Mucosa of stomach (tissue), 1 donor: ENCODE results near the gene B3GNT2.

Experiments
- H3K27me3 ChIP-seq: one replicate; pipeline ENCODE4 v1.7.0; 2013; ENCODE audit warnings: mild to moderate bottlenecking, low read length; ENCODE audit not compliant: control insufficient read depth, insufficient read depth
- H3K36me3 ChIP-seq: one replicate; pipeline ENCODE4 v1.7.0; 2013; ENCODE audit warnings: low read length; ENCODE audit not compliant: control insufficient read depth, insufficient read depth
- H3K4me1 ChIP-seq: one replicate; pipeline ENCODE4 v1.7.0; 2013; ENCODE audit warnings: mild to moderate bottlenecking, low read length; ENCODE audit not compliant: control insufficient read depth, insufficient read depth
- H3K4me3 ChIP-seq: one replicate; pipeline ENCODE4 v1.7.0; 2013; ENCODE audit warnings: low read length
- H3K9ac ChIP-seq: one replicate; pipeline ENCODE4 v1.7.0; 2013; ENCODE audit warnings: mild to moderate bottlenecking, low read length, moderate library complexity
- H3K9me3 ChIP-seq: one replicate; pipeline ENCODE4 v1.7.0; 2013; ENCODE audit warnings: mild to moderate bottlenecking, low read length, moderate library complexity; ENCODE audit not compliant: control insufficient read depth
- donor health status: Pancreatic carcinoma.

The B3GNT2 gene

GRCh38 chr2:62215306-62216064 is 19.6 kb downstream of the B3GNT2 start:
- H3K36me3 ChIP-seq: no peaks in the 10 kb centered on the region
- no peak overlapping the region for H3K4me3 ChIP-seq
- no peaks in the 10 kb centered on the region for H3K27me3 ChIP-seq
- H3K9ac ChIP-seq: no peak overlapping the region
- H3K4me1 ChIP-seq: peaks cover 36% of the 10 kb centered on the region
- H3K9me3 ChIP-seq: no peaks in the 10 kb centered on the region

GRCh38 chr2:62216113-62216512 is 20.2 kb downstream of the B3GNT2 start:
- H3K27me3 ChIP-seq: no peaks in the 10 kb centered on the region
- no peaks in the 10 kb centered on the region for H3K36me3 ChIP-seq
- peaks cover 36% of the 10 kb centered on the region for H3K4me1 ChIP-seq
- H3K4me3 ChIP-seq: no peak overlapping the region
- H3K9ac ChIP-seq: no peak overlapping the region
- H3K9me3 ChIP-seq: no peaks in the 10 kb centered on the region

- Histone ChIP-seq H3K36me3 (no peaks in the 10 kb centered on the region), H3K27me3 (no peaks in the 10 kb centered on the region), H3K4me1 (peaks cover 36% of the 10 kb centered on the region), H3K9me3 (no peaks in the 10 kb centered on the region), H3K9ac (no peak overlapping the region), H3K4me3 (no peak overlapping the region)
Observed at GRCh38 chr2:62216616-62217015, 20.7 kb downstream of the B3GNT2 start.

- Histone ChIP-seq H3K9ac (no peak overlapping the region), H3K4me3 (no peak overlapping the region)
Observed at GRCh38 chr2:62217421-62217820, 21.5 kb downstream of the B3GNT2 start.

GRCh38 chr2:62217970-62218369 is 22.1 kb downstream of the B3GNT2 start:
- no peak overlapping the region for H3K9ac ChIP-seq
- no peaks in the 10 kb centered on the region for H3K9me3 ChIP-seq
- no peaks in the 10 kb centered on the region for H3K36me3 ChIP-seq
- H3K4me3 ChIP-seq: no peak overlapping the region
- peaks cover 36% of the 10 kb centered on the region for H3K4me1 ChIP-seq
- H3K27me3 ChIP-seq: no peaks in the 10 kb centered on the region

More at GRCh38 chr2:62217421-62217820, 21.5 kb downstream of the B3GNT2 start:
- H3K27me3 ChIP-seq: no peaks in the 10 kb centered on the region
- H3K9me3 ChIP-seq: no peaks in the 10 kb centered on the region
- H3K36me3 ChIP-seq: no peaks in the 10 kb centered on the region
- H3K4me1 ChIP-seq: peaks cover 36% of the 10 kb centered on the region

- no peaks in the 10 kb centered on the region for H3K36me3 ChIP-seq
- H3K4me3 ChIP-seq: no peak overlapping the region
- H3K27me3 ChIP-seq: no peaks in the 10 kb centered on the region
- no peak overlapping the region for H3K9ac ChIP-seq
- H3K9me3 ChIP-seq: no peaks in the 10 kb centered on the region
- H3K4me1 ChIP-seq: peaks cover 27% of the 10 kb centered on the region
Observed at GRCh38 chr2:62219407-62220159, 23.7 kb downstream of the B3GNT2 start.

DNA sequence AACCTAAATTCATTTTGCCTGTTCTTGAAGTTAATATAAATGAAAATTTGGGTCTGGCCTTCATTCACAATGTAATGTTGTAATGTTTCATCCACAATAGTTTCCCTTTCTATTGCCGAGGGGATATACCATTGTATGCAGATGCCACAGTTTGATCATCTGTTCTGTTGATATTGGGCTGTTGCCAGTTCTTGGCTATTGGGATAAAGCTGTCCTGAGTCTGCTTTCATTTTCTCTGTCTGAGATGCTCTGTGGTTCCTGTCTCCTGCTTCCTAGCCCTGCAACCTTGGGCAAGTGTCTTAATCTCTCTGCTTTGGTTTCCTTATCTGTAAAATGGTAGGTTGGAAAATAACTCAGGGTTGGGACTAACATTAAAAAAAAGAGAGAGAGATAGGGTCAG is 25.2 kb downstream of the B3GNT2 start:
- no peak overlapping the region for H3K9ac ChIP-seq
- no peaks in the 10 kb centered on the region for H3K36me3 ChIP-seq
- H3K4me3 ChIP-seq: no peak overlapping the region
- H3K4me1 ChIP-seq: peaks cover 13% of the 10 kb centered on the region
- H3K9me3 ChIP-seq: no peaks in the 10 kb centered on the region
- H3K27me3 ChIP-seq: no peaks in the 10 kb centered on the region

DNA sequence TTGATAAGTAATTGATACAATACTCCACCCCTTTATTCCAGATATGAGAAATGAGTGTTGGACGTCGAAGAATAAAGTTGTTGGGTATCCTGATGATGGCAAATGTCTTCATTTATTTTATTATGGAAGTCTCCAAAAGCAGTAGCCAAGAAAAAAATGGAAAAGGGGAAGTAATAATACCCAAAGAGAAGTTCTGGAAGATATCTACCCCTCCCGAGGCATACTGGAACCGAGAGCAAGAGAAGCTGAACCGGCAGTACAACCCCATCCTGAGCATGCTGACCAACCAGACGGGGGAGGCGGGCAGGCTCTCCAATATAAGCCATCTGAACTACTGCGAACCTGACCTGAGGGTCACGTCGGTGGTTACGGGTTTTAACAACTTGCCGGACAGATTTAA is 26.3 kb downstream of the B3GNT2 start:
- H3K4me3 ChIP-seq: no peak overlapping the region
- no peaks in the 10 kb centered on the region for H3K36me3 ChIP-seq
- no peak overlapping the region for H3K9ac ChIP-seq
- H3K27me3 ChIP-seq: no peaks in the 10 kb centered on the region
- H3K4me1 ChIP-seq: peaks cover 4% of the 10 kb centered on the region
- no peaks in the 10 kb centered on the region for H3K9me3 ChIP-seq

GRCh38 chr2:62222674-62223073 is 26.8 kb downstream of the B3GNT2 start:
- Histone ChIP-seq H3K27me3 (no peaks in the 10 kb centered on the region), H3K36me3 (no peaks in the 10 kb centered on the region), H3K4me1 (no peaks in the 10 kb centered on the region), H3K9ac (no peak overlapping the region), H3K9me3 (no peaks in the 10 kb centered on the region), H3K4me3 (no peak overlapping the region)

GRCh38 chr2:62224976-62225375 is 29.1 kb downstream of the B3GNT2 start:
- no peaks in the 10 kb centered on the region for H3K4me1 ChIP-seq

DNA sequence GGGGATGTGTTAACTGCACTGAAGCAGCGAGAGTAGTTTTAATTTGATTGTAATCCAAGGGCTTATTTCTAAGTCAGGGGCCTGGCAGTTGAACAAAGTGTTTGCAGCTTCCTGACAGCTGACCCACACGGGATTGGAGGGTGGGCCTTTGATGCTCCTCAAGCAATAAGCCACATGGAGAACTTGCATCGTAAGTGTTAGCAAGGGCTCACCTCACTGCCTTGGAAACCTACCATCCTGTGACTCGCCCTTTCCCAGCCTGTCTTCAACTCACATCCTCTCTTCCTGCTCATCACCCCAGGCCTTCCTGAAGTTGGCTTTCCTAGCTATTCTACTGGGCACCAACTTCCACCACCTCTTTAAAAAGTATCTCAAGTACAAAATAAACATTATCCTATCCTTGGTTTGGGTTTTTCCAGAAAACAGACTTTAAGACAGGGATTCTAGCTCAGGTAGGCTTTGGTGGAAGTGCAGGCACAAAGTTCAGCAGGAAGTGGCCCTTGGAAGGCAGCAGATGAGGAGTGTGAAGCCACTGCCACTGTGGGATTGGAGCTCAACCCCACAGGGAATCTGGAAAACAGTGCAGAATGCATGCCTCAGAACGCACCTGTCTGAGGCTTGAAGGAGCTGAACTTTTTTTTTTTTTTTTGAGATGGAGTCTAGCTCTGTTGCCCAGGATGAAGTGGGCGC is 31.6 kb downstream of the B3GNT2 start:
- no peak overlapping the region for H3K4me3 ChIP-seq
- H3K27me3 ChIP-seq: no peaks in the 10 kb centered on the region
- H3K4me1 ChIP-seq: no peaks in the 10 kb centered on the region
- H3K9me3 ChIP-seq: no peaks in the 10 kb centered on the region
- no peaks in the 10 kb centered on the region for H3K36me3 ChIP-seq
- no peak overlapping the region for H3K9ac ChIP-seq

More at GRCh38 chr2:62224976-62225375, 29.1 kb downstream of the B3GNT2 start:
- H3K9me3 ChIP-seq: no peaks in the 10 kb centered on the region
- no peak overlapping the region for H3K9ac ChIP-seq
- H3K36me3 ChIP-seq: no peaks in the 10 kb centered on the region
- no peaks in the 10 kb centered on the region for H3K27me3 ChIP-seq
- H3K4me3 ChIP-seq: no peak overlapping the region

DNA sequence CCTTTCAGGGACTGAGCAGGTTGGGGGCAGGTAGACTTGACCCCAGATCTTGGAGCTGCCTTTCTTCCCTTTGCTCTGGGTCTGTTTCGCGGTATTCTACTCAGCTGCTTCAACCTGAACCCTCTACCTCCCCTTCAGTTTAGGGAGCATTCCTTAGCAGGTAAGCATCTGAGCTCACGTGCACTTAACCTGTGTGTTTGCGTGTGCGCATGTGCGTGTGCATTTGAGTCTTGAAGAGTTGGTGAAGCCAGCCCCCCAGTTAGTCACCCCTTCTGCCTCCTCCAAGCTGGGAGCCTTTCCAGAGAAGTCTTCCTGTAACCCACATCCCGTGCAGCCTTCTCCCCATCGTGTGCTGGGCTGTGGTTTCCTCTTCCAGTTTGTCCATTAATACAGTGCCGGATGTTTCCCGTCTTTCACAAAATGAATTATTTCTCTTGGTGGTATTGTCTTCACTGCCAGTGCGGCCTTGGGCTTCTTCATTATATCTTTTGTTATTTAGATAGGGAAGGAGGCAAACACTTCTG is 33.2 kb downstream of the B3GNT2 start:
- no peaks in the 10 kb centered on the region for H3K36me3 ChIP-seq
- H3K4me3 ChIP-seq: no peak overlapping the region
- no peak overlapping the region for H3K9ac ChIP-seq
- H3K9me3 ChIP-seq: no peaks in the 10 kb centered on the region
- no peaks in the 10 kb centered on the region for H3K4me1 ChIP-seq
- H3K27me3 ChIP-seq: no peaks in the 10 kb centered on the region
